ENCODE results near the gene ZDHHC14.

ZDHHC14 gene

GRCh38 chr6:157487110-157487773 is 106.3 kb downstream of the ZDHHC14 start:
- TF ChIP-seq ARNTL (CRISPR knock-in tag; IDR thresholded peaks at IDR 0.05; ENCODE audit: borderline replicate concordance, low read depth) (no peak), ZFP30 (CRISPR knock-in tag; IDR thresholded peaks at IDR 0.05) (no peak), GLIS3 (CRISPR knock-in tag; IDR thresholded peaks at IDR 0.05) (no peak), ESRRG (CRISPR knock-in tag; IDR thresholded peaks at IDR 0.05) (no peak), ZC3H10 (CRISPR knock-in tag; IDR thresholded peaks at IDR 0.05) (no peak), TCF4 (CRISPR knock-in tag; IDR thresholded peaks at IDR 0.05; ENCODE audit: borderline replicate concordance) (no peak), CSRNP3 (CRISPR knock-in tag; IDR thresholded peaks at IDR 0.05) (no peak), CREB5 (CRISPR knock-in tag; IDR thresholded peaks at IDR 0.05; ENCODE audit: low read depth) (no peak), SNAI2 (CRISPR knock-in tag; IDR thresholded peaks at IDR 0.05) (no peak), TSHZ2 (CRISPR knock-in tag; IDR thresholded peaks at IDR 0.05) (no peak), ZNF70 (CRISPR knock-in tag; IDR thresholded peaks at IDR 0.05) (no peak), POU6F1 (CRISPR knock-in tag; IDR thresholded peaks at IDR 0.05; ENCODE audit: borderline replicate concordance, low read depth) (no peak), TOX (CRISPR knock-in tag; IDR thresholded peaks at IDR 0.05; ENCODE audit: borderline replicate concordance) (no peak), ISL1 (CRISPR knock-in tag; IDR thresholded peaks at IDR 0.05) (no peak), ZNF8 (CRISPR knock-in tag; IDR thresholded peaks at IDR 0.05) (no peak), BACH2 (CRISPR knock-in tag; IDR thresholded peaks at IDR 0.05; ENCODE audit: borderline replicate concordance) (no peak), PATZ1 (CRISPR knock-in tag; IDR thresholded peaks at IDR 0.05; ENCODE audit: borderline replicate concordance) (no peak), PPARA (CRISPR knock-in tag; IDR thresholded peaks at IDR 0.05; ENCODE audit: borderline replicate concordance) (no peak), OSR1 (CRISPR knock-in tag; IDR thresholded peaks at IDR 0.05) (no peak)
- ATAC-seq, result no peak

- ATAC-seq, result peak; percentile 18; the same call in 1 of the 3 replicates
- TF ChIP-seq CSRNP3 (CRISPR knock-in tag; IDR thresholded peaks at IDR 0.05), result no peak
- no peak for TF ChIP-seq BACH2 (CRISPR knock-in tag; IDR thresholded peaks at IDR 0.05; ENCODE audit: borderline replicate concordance)
- no peak for TF ChIP-seq RARB (CRISPR knock-in tag; IDR thresholded peaks at IDR 0.05)
- TF ChIP-seq ISL1 (CRISPR knock-in tag; IDR thresholded peaks at IDR 0.05), result no peak
- no peak for TF ChIP-seq GLIS3 (CRISPR knock-in tag; IDR thresholded peaks at IDR 0.05)
- TF ChIP-seq ZNF8 (CRISPR knock-in tag; IDR thresholded peaks at IDR 0.05), result no peak
- no peak for TF ChIP-seq CREB5 (CRISPR knock-in tag; IDR thresholded peaks at IDR 0.05; ENCODE audit: low read depth)
- TF ChIP-seq ZNF70 (CRISPR knock-in tag; IDR thresholded peaks at IDR 0.05), result no peak
- no peak for TF ChIP-seq TOX (CRISPR knock-in tag; IDR thresholded peaks at IDR 0.05; ENCODE audit: borderline replicate concordance)
- no peak for TF ChIP-seq ZFP30 (CRISPR knock-in tag; IDR thresholded peaks at IDR 0.05)
- TF ChIP-seq TSHZ2 (CRISPR knock-in tag; IDR thresholded peaks at IDR 0.05), result no peak
- TF ChIP-seq PPARA (CRISPR knock-in tag; IDR thresholded peaks at IDR 0.05; ENCODE audit: borderline replicate concordance), result no peak
Measured at GRCh38 chr6:157488058-157488457, 107.1 kb downstream of the ZDHHC14 start.

Data from SK-N-SH treated with all-trans-retinoic acid at 6 μM for 48 hours (cell line).